OCI-LY3 (cell line): ENCODE data around the gene NUDC.

Source experiments
- CTCF ChIP-seq: fragments of 200-600, 300-600 bp; sonication (generic); IDR thresholded peaks from 2 replicates; pipeline ENCODE4 v1.5.1; 2014; ENCODE audit warnings: antibody characterized with exemption, low read length, low read depth
- EZH2phosphoT487 ChIP-seq: fragments of 200-600 bp; shearing (Covaris generic); IDR thresholded peaks from 2 replicates; pipeline ENCODE4 v1.6.1; 2018; ENCODE audit warnings: antibody characterized with exemption, mixed run types, low read depth

- TF ChIP-seq CTCF (no peak), EZH2phosphoT487 (no peak)
Measured at GRCh38 chr1:26897351-26897750, 24.2 kb upstream of the NUDC start.
